ENCODE results near the gene ANKRD33B. TPM values are rescaled to one million over a fixed set of nuclear protein-coding genes. Genes with fewer than 3 reads are reported as not detected.

Gene ANKRD33B
- total RNA-seq, 1 experiment from 2014 or later = 14.9 TPM

DNA sequence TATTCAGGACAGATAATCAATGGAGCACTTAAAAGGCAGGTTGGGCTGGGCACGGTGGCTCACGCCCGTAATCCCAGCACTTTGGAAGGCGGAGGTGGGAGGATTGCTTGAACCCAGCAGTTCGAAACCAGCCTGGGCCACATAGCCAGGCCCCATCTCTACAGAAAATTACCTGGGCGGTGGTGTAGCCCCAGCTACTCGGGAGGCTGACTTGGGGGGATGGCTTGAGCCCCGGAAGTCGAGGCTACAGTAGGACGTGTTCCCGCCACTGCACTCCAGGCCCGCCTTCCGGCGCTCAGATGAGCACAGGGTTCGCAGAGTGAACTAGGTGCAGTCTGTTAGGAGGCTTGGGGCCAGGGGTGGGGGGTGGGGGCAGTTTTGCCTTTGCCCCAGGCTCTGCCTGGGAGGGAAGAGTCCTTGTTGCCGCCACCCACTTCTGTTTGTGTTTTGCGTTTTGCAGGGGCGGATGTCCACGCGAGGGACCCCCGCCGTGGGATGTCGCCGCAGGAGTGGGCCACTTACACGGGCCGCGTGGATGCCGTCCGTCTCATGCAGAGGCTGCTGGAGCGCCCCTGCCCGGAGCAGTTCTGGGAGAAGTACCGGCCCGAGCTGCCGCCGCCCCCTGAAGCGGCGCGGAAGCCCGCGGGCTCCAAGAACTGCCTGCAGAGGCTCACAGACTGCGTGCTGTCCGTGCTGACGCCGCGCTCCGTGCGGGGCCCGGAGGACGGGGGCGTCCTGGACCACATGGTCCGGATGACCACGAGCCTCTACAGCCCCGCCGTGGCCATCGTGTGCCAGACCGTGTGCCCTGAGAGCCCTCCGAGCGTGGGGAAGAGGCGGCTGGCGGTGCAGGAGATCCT is 85.2 kb downstream of the ANKRD33B start:
- Histone ChIP-seq H3K9me3 (ENCODE audit: low read length) (no peaks in the 10 kb centered on the region), H3F3A (ENCODE audit: low read length, unreplicated experiment) (no peaks in the 10 kb centered on the region), H2AFZ (ENCODE audit: low read length) (no peak overlapping the region), H3K4me1 (ENCODE audit: insufficient read depth, low read length) (no peaks in the 10 kb centered on the region), H4K20me1 (ENCODE audit: low read length) (no peaks in the 10 kb centered on the region), H3K27ac (ENCODE audit: low read length) (no peak overlapping the region), H3K9me2 (replicated peaks; ENCODE audit: low read length) (no peaks in the 10 kb centered on the region), H3K27me3 (ENCODE audit: low read length) (no peaks in the 10 kb centered on the region), H3K79me2 (ENCODE audit: low read length) (no peaks in the 10 kb centered on the region), H3K9ac (ENCODE audit: low read length) (no peak overlapping the region), H3K36me3 (ENCODE audit: low read depth, low read length) (no peaks in the 10 kb centered on the region), H3K4me2 (ENCODE audit: low read length) (no peak overlapping the region), H3K4me3 (ENCODE audit: low read length) (no peak overlapping the region)
- ATAC-seq (no peak), DNase-seq (no peak)
- ChIA-PET CTCF (no interaction called here), POLR2A (ENCODE audit: unreplicated experiment) (no interaction called here)
- no TSS peak for BruUV-seq (replicated peaks)
- intact Hi-C loops (cut with micrococcal nuclease) = no loop called here
- TF ChIP-seq EZH2phosphoT487 (IDR thresholded peaks at IDR 0.05; ENCODE audit: borderline replicate concordance, low read length) = no peak
- TF ChIP-seq, protein P1, sequence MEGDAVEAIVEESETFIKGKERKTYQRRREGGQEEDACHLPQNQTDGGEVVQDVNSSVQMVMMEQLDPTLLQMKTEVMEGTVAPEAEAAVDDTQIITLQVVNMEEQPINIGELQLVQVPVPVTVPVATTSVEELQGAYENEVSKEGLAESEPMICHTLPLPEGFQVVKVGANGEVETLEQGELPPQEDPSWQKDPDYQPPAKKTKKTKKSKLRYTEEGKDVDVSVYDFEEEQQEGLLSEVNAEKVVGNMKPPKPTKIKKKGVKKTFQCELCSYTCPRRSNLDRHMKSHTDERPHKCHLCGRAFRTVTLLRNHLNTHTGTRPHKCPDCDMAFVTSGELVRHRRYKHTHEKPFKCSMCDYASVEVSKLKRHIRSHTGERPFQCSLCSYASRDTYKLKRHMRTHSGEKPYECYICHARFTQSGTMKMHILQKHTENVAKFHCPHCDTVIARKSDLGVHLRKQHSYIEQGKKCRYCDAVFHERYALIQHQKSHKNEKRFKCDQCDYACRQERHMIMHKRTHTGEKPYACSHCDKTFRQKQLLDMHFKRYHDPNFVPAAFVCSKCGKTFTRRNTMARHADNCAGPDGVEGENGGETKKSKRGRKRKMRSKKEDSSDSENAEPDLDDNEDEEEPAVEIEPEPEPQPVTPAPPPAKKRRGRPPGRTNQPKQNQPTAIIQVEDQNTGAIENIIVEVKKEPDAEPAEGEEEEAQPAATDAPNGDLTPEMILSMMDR (conservative IDR thresholded peaks at IDR 0.05; ENCODE audit: low read depth, low read length) = no peak

DNA sequence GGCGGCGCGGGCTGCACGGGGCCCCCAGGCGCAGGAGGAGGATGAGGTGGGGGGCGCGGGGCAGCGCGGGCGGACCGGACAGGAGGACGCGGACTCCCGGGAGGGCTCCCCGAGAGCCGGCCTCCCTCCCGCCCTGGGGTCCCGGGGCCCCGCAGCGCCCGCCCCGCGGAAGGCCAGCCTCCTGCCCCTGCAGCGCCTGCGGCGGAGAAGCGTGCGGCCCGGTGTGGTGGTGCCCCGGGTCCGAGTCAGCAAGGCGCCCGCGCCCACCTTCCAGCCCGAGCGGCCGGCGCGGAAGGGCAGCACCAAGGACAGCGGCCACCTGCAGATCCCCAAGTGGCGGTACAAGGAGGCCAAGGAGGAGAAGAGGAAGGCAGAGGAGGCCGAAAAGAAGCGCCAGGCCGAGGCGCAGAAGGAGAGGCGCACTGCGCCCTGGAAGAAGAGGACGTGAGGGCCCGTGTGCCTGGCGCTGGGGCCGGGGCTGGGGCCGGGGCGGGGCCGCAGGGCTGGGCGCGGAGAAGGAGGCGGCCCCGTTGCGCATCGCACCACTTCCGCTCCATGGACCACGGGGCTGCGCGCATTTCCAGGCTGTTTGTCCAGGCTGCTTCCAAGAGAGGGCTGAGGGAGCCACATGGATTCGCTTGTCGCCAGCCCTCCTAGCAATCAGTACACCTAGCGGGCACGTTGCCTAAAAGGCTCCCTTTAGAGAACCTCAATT is 86.0 kb downstream of the ANKRD33B start:
- no peak overlapping the region for H3K4me3 ChIP-seq (ENCODE audit: low read length)
- H3K27me3 ChIP-seq (ENCODE audit: low read length) = no peaks in the 10 kb centered on the region
- no peaks in the 10 kb centered on the region for H3K36me3 ChIP-seq (ENCODE audit: low read depth, low read length)
- H3F3A ChIP-seq (ENCODE audit: low read length, unreplicated experiment) = no peaks in the 10 kb centered on the region
- POLR2A ChIA-PET (ENCODE audit: unreplicated experiment) = no interaction called here
- no peaks in the 10 kb centered on the region for H3K9me3 ChIP-seq (ENCODE audit: low read length)
- intact Hi-C loops (cut with micrococcal nuclease) = no loop called here
- no peaks in the 10 kb centered on the region for H4K20me1 ChIP-seq (ENCODE audit: low read length)
- H3K9ac ChIP-seq (ENCODE audit: low read length) = no peak overlapping the region
- H3K4me2 ChIP-seq (ENCODE audit: low read length) = no peak overlapping the region
- H2AFZ ChIP-seq (ENCODE audit: low read length) = no peak overlapping the region
- no peak overlapping the region for H3K27ac ChIP-seq (ENCODE audit: low read length)
- ATAC-seq = no peak
- TF ChIP-seq, protein P1 (conservative IDR thresholded peaks at IDR 0.05; ENCODE audit: low read depth, low read length) = no peak
- no peak for TF ChIP-seq EZH2phosphoT487 (IDR thresholded peaks at IDR 0.05; ENCODE audit: borderline replicate concordance, low read length)
- CTCF ChIA-PET = no interaction called here
- no TSS peak for BruUV-seq (replicated peaks)
- no peaks in the 10 kb centered on the region for H3K9me2 ChIP-seq (replicated peaks; ENCODE audit: low read length)
- DNase-seq = no peak
- no peaks in the 10 kb centered on the region for H3K4me1 ChIP-seq (ENCODE audit: insufficient read depth, low read length)
- no peaks in the 10 kb centered on the region for H3K79me2 ChIP-seq (ENCODE audit: low read length)

DNA sequence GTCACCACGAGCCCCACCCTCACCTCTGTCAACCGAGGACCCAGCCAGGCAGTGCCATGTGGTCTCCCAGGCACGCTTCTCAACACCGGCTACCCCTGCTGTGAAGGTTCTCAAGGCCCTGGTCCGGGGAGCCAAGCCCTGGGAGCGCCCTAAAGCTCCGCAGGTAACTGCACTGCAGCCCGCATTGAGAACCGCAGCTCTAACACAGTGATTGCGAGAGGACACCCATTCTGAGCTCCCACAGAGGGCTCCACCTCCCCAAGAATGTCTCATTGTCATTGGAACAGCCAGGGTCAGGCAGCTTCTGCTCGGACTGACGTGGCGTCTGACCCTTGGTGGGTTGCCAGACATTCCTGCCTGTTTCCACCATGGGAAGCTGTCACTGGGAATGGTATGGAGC is 88.3 kb downstream of the ANKRD33B start:
- no peak overlapping the region for H3K4me2 ChIP-seq (ENCODE audit: low read length)
- no peak overlapping the region for H3K9ac ChIP-seq (ENCODE audit: low read length)
- intact Hi-C loops (cut with micrococcal nuclease) = no loop called here
- no peaks in the 10 kb centered on the region for H3K9me2 ChIP-seq (replicated peaks; ENCODE audit: low read length)
- no peaks in the 10 kb centered on the region for H3K27me3 ChIP-seq (ENCODE audit: low read length)
- H3K4me1 ChIP-seq (ENCODE audit: insufficient read depth, low read length) = peaks cover 7% of the 10 kb centered on the region; the same call in 1 of the 2 replicates
- H3F3A ChIP-seq (ENCODE audit: low read length, unreplicated experiment) = no peaks in the 10 kb centered on the region
- no peaks in the 10 kb centered on the region for H3K36me3 ChIP-seq (ENCODE audit: low read depth, low read length)
- no peak for DNase-seq
- no peak for ATAC-seq
- no peaks in the 10 kb centered on the region for H3K79me2 ChIP-seq (ENCODE audit: low read length)
- no peaks in the 10 kb centered on the region for H3K9me3 ChIP-seq (ENCODE audit: low read length)
- no peak overlapping the region for H3K27ac ChIP-seq (ENCODE audit: low read length)
- H4K20me1 ChIP-seq (ENCODE audit: low read length) = no peaks in the 10 kb centered on the region
- H3K4me3 ChIP-seq (ENCODE audit: low read length) = no peak overlapping the region
- TF ChIP-seq EZH2phosphoT487 (IDR thresholded peaks at IDR 0.05; ENCODE audit: borderline replicate concordance, low read length) (no peak), EZH2 (IDR thresholded peaks at IDR 0.05; ENCODE audit: low read length, unreplicated experiment) (no peak)
- TF ChIP-seq, protein P1 (conservative IDR thresholded peaks at IDR 0.05; ENCODE audit: low read depth, low read length) = no peak
- H2AFZ ChIP-seq (ENCODE audit: low read length) = no peak overlapping the region
- no TSS peak for BruUV-seq (replicated peaks)
- POLR2A ChIA-PET (ENCODE audit: unreplicated experiment) = no interaction called here
- CTCF ChIA-PET = no interaction called here

Data from PC-3 (cell line).